Skin of body (tissue), 2 donors: ENCODE measurements around the gene RECK. TPM values are rescaled to one million over a fixed set of nuclear protein-coding genes. Genes with fewer than 3 reads are reported as not detected.

Experiments
- DNase-seq: peaks from one replicate; lab custom pipeline; 2025; lab: John Stamatoyannopoulos, UW
- total RNA-seq: library from RNA; depleted of rRNA; stranded (reverse); fragments of >200 nt; gene quantifications from one replicate; pipeline ENCODE4 v1.2.3, GENCODE V29; 2014

The RECK gene
- total RNA-seq, 1 donor from 2014 or later = 50.8 TPM

GRCh38 chr9:36137392-36138004 is 100.8 kb downstream of the RECK start:
- DNase-seq = peak; percentile 29

- DNase-seq = no peak
These were observed 101.8 kb downstream of the RECK start for GRCh38 chr9:36138496-36138895.

- no peak for DNase-seq
These were observed 102.2 kb downstream of the RECK start for GRCh38 chr9:36138901-36139300.

GRCh38 chr9:36140086-36141084 is 103.7 kb downstream of the RECK start:
- no peak for DNase-seq

GRCh38 chr9:36141288-36141687 is 104.6 kb downstream of the RECK start:
- DNase-seq = no peak

- no peak for DNase-seq
These were observed 105.0 kb downstream of the RECK start for GRCh38 chr9:36141761-36142160.

GRCh38 chr9:36142510-36143244 is 106.0 kb downstream of the RECK start:
- no peak for DNase-seq

GRCh38 chr9:36143245-36143641 is 106.5 kb downstream of the RECK start:
- no peak for DNase-seq

- no peak for DNase-seq
These were observed 107.9 kb downstream of the RECK start for GRCh38 chr9:36144309-36145232.

- no peak for DNase-seq
These were observed 109.3 kb downstream of the RECK start for GRCh38 chr9:36145970-36146369.

- no peak for DNase-seq
These were observed 109.9 kb downstream of the RECK start for GRCh38 chr9:36146651-36147050.

GRCh38 chr9:36147441-36148175 is 110.9 kb downstream of the RECK start:
- no peak for DNase-seq

- peak; percentile 71 for DNase-seq
These were observed 111.8 kb downstream of the RECK start for GRCh38 chr9:36148311-36149051.

GRCh38 chr9:36149197-36149596 is 112.5 kb downstream of the RECK start:
- no peak for DNase-seq

- no peak for DNase-seq
These were observed 114.0 kb downstream of the RECK start for GRCh38 chr9:36150574-36151315.

GRCh38 chr9:36151316-36152210 is 114.8 kb downstream of the RECK start:
- DNase-seq = no peak

- no peak for DNase-seq
These were observed 116.2 kb downstream of the RECK start for GRCh38 chr9:36152741-36153438.
